DND-41 (cell line): ENCODE data around the gene TECR.

ENCODE experiments used
- EZH2 ChIP-seq: IDR thresholded peaks from 3 replicates; pipeline ENCODE4 v1.6.1; 2012; ENCODE audit warnings: borderline replicate concordance, low read depth, mild to moderate bottlenecking, moderate library complexity, low read length, inconsistent platforms; ENCODE audit not compliant: severe bottlenecking
- TF ChIP-seq, protein P1 (sequence below): IDR thresholded peaks from 2 replicates; pipeline ENCODE4 v1.5.1; 2012; ENCODE audit warnings: borderline replicate concordance, low read length, moderate library complexity, mild to moderate bottlenecking; ENCODE audit not compliant: poor library complexity, severe bottlenecking; ENCODE audit errors: extremely low read depth

DNA sequence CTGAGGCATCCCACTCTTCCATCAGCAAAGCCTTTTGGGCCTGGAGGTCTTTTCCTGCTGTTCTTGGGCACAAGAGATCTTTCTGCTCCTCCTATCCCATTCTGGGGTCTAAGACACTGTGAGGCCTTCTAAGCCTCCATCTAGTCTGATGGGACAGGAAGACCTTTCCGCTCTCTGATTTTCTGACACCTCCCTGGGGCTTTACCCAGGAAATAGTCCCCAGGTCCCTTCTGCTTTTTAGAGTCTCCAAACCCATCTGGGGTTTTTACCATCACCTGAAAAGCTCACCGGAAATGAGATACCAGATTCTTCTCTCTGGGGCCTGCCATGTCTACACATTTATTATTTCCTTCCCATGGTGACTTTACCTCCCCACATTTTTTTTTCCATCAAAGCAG lies 74.6 kb downstream of the TECR start:
- TF ChIP-seq, protein P1, sequence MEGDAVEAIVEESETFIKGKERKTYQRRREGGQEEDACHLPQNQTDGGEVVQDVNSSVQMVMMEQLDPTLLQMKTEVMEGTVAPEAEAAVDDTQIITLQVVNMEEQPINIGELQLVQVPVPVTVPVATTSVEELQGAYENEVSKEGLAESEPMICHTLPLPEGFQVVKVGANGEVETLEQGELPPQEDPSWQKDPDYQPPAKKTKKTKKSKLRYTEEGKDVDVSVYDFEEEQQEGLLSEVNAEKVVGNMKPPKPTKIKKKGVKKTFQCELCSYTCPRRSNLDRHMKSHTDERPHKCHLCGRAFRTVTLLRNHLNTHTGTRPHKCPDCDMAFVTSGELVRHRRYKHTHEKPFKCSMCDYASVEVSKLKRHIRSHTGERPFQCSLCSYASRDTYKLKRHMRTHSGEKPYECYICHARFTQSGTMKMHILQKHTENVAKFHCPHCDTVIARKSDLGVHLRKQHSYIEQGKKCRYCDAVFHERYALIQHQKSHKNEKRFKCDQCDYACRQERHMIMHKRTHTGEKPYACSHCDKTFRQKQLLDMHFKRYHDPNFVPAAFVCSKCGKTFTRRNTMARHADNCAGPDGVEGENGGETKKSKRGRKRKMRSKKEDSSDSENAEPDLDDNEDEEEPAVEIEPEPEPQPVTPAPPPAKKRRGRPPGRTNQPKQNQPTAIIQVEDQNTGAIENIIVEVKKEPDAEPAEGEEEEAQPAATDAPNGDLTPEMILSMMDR: no peak
- no peak for TF ChIP-seq EZH2
